Lung (tissue), 12 donors: ENCODE results near the gene TBC1D10A. TPM values are rescaled to one million over a fixed set of nuclear protein-coding genes. Genes with fewer than 3 reads are reported as not detected.

Source experiments
- ATAC-seq: fragments of 200-7000 bp; cut with Tn5 transposase; one replicate; pipeline ENCODE4 v1.9.1; 2020; ENCODE audit warnings: moderate number of reproducible peaks; ENCODE audit not compliant: insufficient read depth, low FRiP score
- DNase-seq, 3 donors: peaks; one replicate each; pipeline ENCODE4 v3.0.0-alpha.2; 2013 to 2017
- H3K27ac ChIP-seq, 2 donors: one replicate each; pipeline ENCODE4 v1.5.1; 2013; ENCODE audit warnings: mild to moderate bottlenecking in 2 of 2, moderate library complexity in 2 of 2, control low read depth in 1 of 2, inconsistent platforms in 1 of 2, low read depth in 1 of 2, low read length in 1 of 2
- H3K27me3 ChIP-seq, 3 donors: one replicate each; pipeline ENCODE4 v1.5.1; 2013; ENCODE audit warnings: low read length in 2 of 3; ENCODE audit not compliant: control insufficient read depth in 3 of 3, insufficient read depth in 3 of 3
- H3K36me3 ChIP-seq, 4 donors: one replicate each; pipeline ENCODE4 v1.5.1; 2013; ENCODE audit warnings: low read length in 4 of 4, mild to moderate bottlenecking in 1 of 4, moderate library complexity in 1 of 4; ENCODE audit not compliant: control insufficient read depth in 4 of 4, insufficient read depth in 4 of 4
- H3K4me1 ChIP-seq, 5 donors: one replicate each; pipeline ENCODE4 v1.5.1; 2013; ENCODE audit warnings: low read length in 5 of 5, mild to moderate bottlenecking in 2 of 5, moderate library complexity in 1 of 5; ENCODE audit not compliant: control insufficient read depth in 5 of 5, insufficient read depth in 5 of 5
- H3K4me3 ChIP-seq: one replicate; pipeline ENCODE4 v1.5.1; 2013; ENCODE audit warnings: mild to moderate bottlenecking, control low read depth, moderate library complexity
- H3K9ac ChIP-seq, 2 donors: one replicate each; pipeline ENCODE4 v1.5.1; 2013; ENCODE audit warnings: low read length in 2 of 2, control low read depth in 1 of 2; ENCODE audit not compliant: insufficient read depth in 1 of 2
- H3K9me3 ChIP-seq, 4 donors: one replicate each; pipeline ENCODE4 v1.5.1; 2013; ENCODE audit warnings: low read length in 3 of 4, mild to moderate bottlenecking in 1 of 4, moderate library complexity in 1 of 4; ENCODE audit not compliant: control insufficient read depth in 4 of 4, insufficient read depth in 3 of 4
- CTCF ChIP-seq: IDR thresholded peaks from 2 replicates; pipeline ENCODE4 v1.5.1; 2012; ENCODE audit warnings: mild to moderate bottlenecking; ENCODE audit errors: control extremely low read depth, extremely low read depth
- WGBS, 2 donors: extraction: QIAGEN DNeasy Blood & Tissue Kit; methylation state at CpG; one replicate each; pipeline ENCODE4 v1.1.7; 2013; 5-methylcytosine and 5-hydroxymethylcytosine counted together
- polyA plus RNA-seq, 2 donors: library from polyadenylated mRNA; stranded (reverse); fragments of 200-250 nt; gene quantifications; one replicate each; pipeline ENCODE4 v1.2.1, GENCODE V29; 2013
- total RNA-seq, 2 donors: library from RNA; depleted of rRNA in 1 of 2; stranded (reverse); fragments of >200 nt in 1 of 2; gene quantifications; one replicate each; pipeline ENCODE4 v1.2.1, GENCODE V29; 2014 to 2021
- donor health status: control.
- donor health status: control.
- donor health status: Bipolar disorder and iron deficiency.
- donor health status: healthy.
- donor health status: DM: yes; HTN: yes; CAD: no.

Gene TBC1D10A
- total and polyA plus RNA-seq, 4 donors: 15.0 to 36.4 (median 26.6) TPM

GRCh38 chr22:30335236-30335635 is 8.5 kb upstream of the TBC1D10A start:
- no peaks in the 10 kb centered on the region for H3K4me1 ChIP-seq
- no peak for TF ChIP-seq CTCF
- H3K36me3 ChIP-seq: peaks cover 50 to 83% (median 63%) of the 10 kb centered on the region in 4 donors
- DNase-seq (no peak), ATAC-seq (no peak)
- 96 to 97% methylated on average over 1 of the region's 1 CpG for WGBS, 2 donors
- H3K9ac ChIP-seq: no peak overlapping the region
- H3K9me3 ChIP-seq: peaks cover 0 to 2% (median 0%) of the 10 kb centered on the region in 4 donors
- no peak overlapping the region for H3K27ac ChIP-seq
- H3K4me3 ChIP-seq: no peak overlapping the region
- no peaks in the 10 kb centered on the region for H3K27me3 ChIP-seq

- peak overlapping the region in 1 of 2 donors; percentile 26 for H3K27ac ChIP-seq
- H3K36me3 ChIP-seq: peaks cover 46 to 77% (median 57%) of the 10 kb centered on the region in 4 donors
Observed at GRCh38 chr22:30334646-30335045, 7.9 kb upstream of the TBC1D10A start.

GRCh38 chr22:30333707-30334087 is 7.0 kb upstream of the TBC1D10A start:
- Histone ChIP-seq H3K4me3 (no peak overlapping the region), H3K9ac (no peak overlapping the region), H3K36me3 (peaks cover 41 to 68% (median 50%) of the 10 kb centered on the region in 4 donors), H3K27me3 (no peaks in the 10 kb centered on the region), H3K9me3 (peaks cover 0 to 2% (median 0%) of the 10 kb centered on the region in 4 donors), H3K27ac (no peak overlapping the region), H3K4me1 (no peaks in the 10 kb centered on the region)
- 85 to 96% methylated on average over 3 of the region's 3 CpGs for WGBS, 2 donors
- DNase-seq (no peak), ATAC-seq (no peak)
- no peak for TF ChIP-seq CTCF

More at GRCh38 chr22:30334646-30335045, 7.9 kb upstream of the TBC1D10A start:
- H3K4me3 ChIP-seq: no peak overlapping the region
- DNase-seq (no peak), ATAC-seq (no peak)
- H3K27me3 ChIP-seq: no peaks in the 10 kb centered on the region
- TF ChIP-seq CTCF: no peak
- WGBS, 2 donors: 82% methylated on average over 4 of the region's 4 CpGs
- H3K9ac ChIP-seq: no peak overlapping the region
- peaks cover 0 to 2% (median 0%) of the 10 kb centered on the region in 4 donors for H3K9me3 ChIP-seq
- no peaks in the 10 kb centered on the region for H3K4me1 ChIP-seq
